ENCODE results near the gene MYO3B.

Gene MYO3B

GRCh38 chr2:170394641-170395387 lies 216.9 kb downstream of the MYO3B start:
- Histone ChIP-seq H3K9me3 (ENCODE audit: low read depth, low read length) (no peaks in the 10 kb centered on the region), H3K9ac (ENCODE audit: insufficient read length) (no peak overlapping the region), H3K36me3 (ENCODE audit: insufficient read depth, low read length) (no peaks in the 10 kb centered on the region), H3K27ac (no peak overlapping the region), H3K4me3 (no peak overlapping the region)
- DNase-seq (ENCODE audit: low read depth, low spot score) = no peak
- no peak for TF ChIP-seq POLR2AphosphoS5 (IDR thresholded peaks at IDR 0.05; ENCODE audit: borderline replicate concordance, low read depth, low read length)
- TF ChIP-seq EZH2 (IDR thresholded peaks at IDR 0.05) = no peak

GRCh38 chr2:170396799-170397459 lies 219.0 kb downstream of the MYO3B start:
- H3K27ac ChIP-seq = no peak overlapping the region
- no peaks in the 10 kb centered on the region for H3K9me3 ChIP-seq (ENCODE audit: low read depth, low read length)
- no peaks in the 10 kb centered on the region for H3K36me3 ChIP-seq (ENCODE audit: insufficient read depth, low read length)
- TF ChIP-seq EZH2 (IDR thresholded peaks at IDR 0.05) (no peak), FOXP2 (optimal IDR thresholded peaks at IDR 0.05; ENCODE audit: control extremely low read depth, extremely low read length, insufficient read depth) (no peak), POLR2AphosphoS5 (IDR thresholded peaks at IDR 0.05; ENCODE audit: borderline replicate concordance, low read depth, low read length) (no peak)
- DNase-seq (ENCODE audit: low read depth, low spot score) = no peak
- no peak overlapping the region for H3K4me3 ChIP-seq
- no peak overlapping the region for H3K9ac ChIP-seq (ENCODE audit: insufficient read length)

- H3K9ac ChIP-seq (ENCODE audit: insufficient read length) = no peak overlapping the region
- DNase-seq (ENCODE audit: low read depth, low spot score) = no peak
Observed at GRCh38 chr2:170401187-170401586, 223.2 kb downstream of the MYO3B start.

GRCh38 chr2:170404846-170405245 lies 226.9 kb downstream of the MYO3B start:
- H3K9me3 ChIP-seq (ENCODE audit: low read depth, low read length) = no peaks in the 10 kb centered on the region
- H3K36me3 ChIP-seq (ENCODE audit: insufficient read depth, low read length) = no peaks in the 10 kb centered on the region
- no peak overlapping the region for H3K27ac ChIP-seq
- TF ChIP-seq POLR2AphosphoS5 (IDR thresholded peaks at IDR 0.05; ENCODE audit: borderline replicate concordance, low read depth, low read length) (no peak), FOXP2 (optimal IDR thresholded peaks at IDR 0.05; ENCODE audit: control extremely low read depth, extremely low read length, insufficient read depth) (no peak), EZH2 (IDR thresholded peaks at IDR 0.05) (no peak)
- no peak for DNase-seq (ENCODE audit: low read depth, low spot score)
- H3K4me3 ChIP-seq = no peak overlapping the region
- no peak overlapping the region for H3K9ac ChIP-seq (ENCODE audit: insufficient read length)

More at GRCh38 chr2:170401187-170401586, 223.2 kb downstream of the MYO3B start:
- Histone ChIP-seq H3K27ac (no peak overlapping the region), H3K9me3 (ENCODE audit: low read depth, low read length) (no peaks in the 10 kb centered on the region), H3K36me3 (ENCODE audit: insufficient read depth, low read length) (no peaks in the 10 kb centered on the region), H3K4me3 (no peak overlapping the region)
- TF ChIP-seq EZH2 (IDR thresholded peaks at IDR 0.05) (no peak), POLR2AphosphoS5 (IDR thresholded peaks at IDR 0.05; ENCODE audit: borderline replicate concordance, low read depth, low read length) (no peak), FOXP2 (optimal IDR thresholded peaks at IDR 0.05; ENCODE audit: control extremely low read depth, extremely low read length, insufficient read depth) (no peak)

- Histone ChIP-seq H3K27ac (no peak overlapping the region), H3K4me3 (no peak overlapping the region), H3K9me3 (ENCODE audit: low read depth, low read length) (no peaks in the 10 kb centered on the region), H3K9ac (ENCODE audit: insufficient read length) (no peak overlapping the region), H3K36me3 (ENCODE audit: insufficient read depth, low read length) (no peaks in the 10 kb centered on the region)
- DNase-seq (ENCODE audit: low read depth, low spot score) = no peak
- TF ChIP-seq FOXP2 (optimal IDR thresholded peaks at IDR 0.05; ENCODE audit: control extremely low read depth, extremely low read length, insufficient read depth) (no peak), EZH2 (IDR thresholded peaks at IDR 0.05) (no peak), POLR2AphosphoS5 (IDR thresholded peaks at IDR 0.05; ENCODE audit: borderline replicate concordance, low read depth, low read length) (no peak)
Observed at GRCh38 chr2:170405326-170405725, 227.4 kb downstream of the MYO3B start.

GRCh38 chr2:170408461-170409163 lies 230.7 kb downstream of the MYO3B start:
- DNase-seq (ENCODE audit: low read depth, low spot score) = no peak
- H3K4me3 ChIP-seq = no peak overlapping the region
- H3K9ac ChIP-seq (ENCODE audit: insufficient read length) = no peak overlapping the region
- H3K9me3 ChIP-seq (ENCODE audit: low read depth, low read length) = no peaks in the 10 kb centered on the region
- no peak overlapping the region for H3K27ac ChIP-seq
- H3K36me3 ChIP-seq (ENCODE audit: insufficient read depth, low read length) = no peaks in the 10 kb centered on the region
- TF ChIP-seq POLR2AphosphoS5 (IDR thresholded peaks at IDR 0.05; ENCODE audit: borderline replicate concordance, low read depth, low read length) (no peak), FOXP2 (optimal IDR thresholded peaks at IDR 0.05; ENCODE audit: control extremely low read depth, extremely low read length, insufficient read depth) (no peak), EZH2 (IDR thresholded peaks at IDR 0.05) (no peak)

GRCh38 chr2:170409164-170409535 lies 231.2 kb downstream of the MYO3B start:
- Histone ChIP-seq H3K36me3 (ENCODE audit: insufficient read depth, low read length) (no peaks in the 10 kb centered on the region), H3K27ac (no peak overlapping the region), H3K9ac (ENCODE audit: insufficient read length) (no peak overlapping the region), H3K9me3 (ENCODE audit: low read depth, low read length) (no peaks in the 10 kb centered on the region), H3K4me3 (peak overlapping the region; percentile 24)
- no peak for TF ChIP-seq POLR2AphosphoS5 (IDR thresholded peaks at IDR 0.05; ENCODE audit: borderline replicate concordance, low read depth, low read length)
- no peak for TF ChIP-seq EZH2 (IDR thresholded peaks at IDR 0.05)
- no peak for TF ChIP-seq FOXP2 (optimal IDR thresholded peaks at IDR 0.05; ENCODE audit: control extremely low read depth, extremely low read length, insufficient read depth)
- DNase-seq (ENCODE audit: low read depth, low spot score) = peak; percentile 37

GRCh38 chr2:170411660-170412059 lies 233.7 kb downstream of the MYO3B start:
- TF ChIP-seq POLR2AphosphoS5 (IDR thresholded peaks at IDR 0.05; ENCODE audit: borderline replicate concordance, low read depth, low read length) = no peak
- TF ChIP-seq EZH2 (IDR thresholded peaks at IDR 0.05) = no peak
- no peak for TF ChIP-seq FOXP2 (optimal IDR thresholded peaks at IDR 0.05; ENCODE audit: control extremely low read depth, extremely low read length, insufficient read depth)
- DNase-seq (ENCODE audit: low read depth, low spot score) = no peak
- no peak overlapping the region for H3K9ac ChIP-seq (ENCODE audit: insufficient read length)
- H3K36me3 ChIP-seq (ENCODE audit: insufficient read depth, low read length) = no peaks in the 10 kb centered on the region
- no peak overlapping the region for H3K27ac ChIP-seq
- no peak overlapping the region for H3K4me3 ChIP-seq
- no peaks in the 10 kb centered on the region for H3K9me3 ChIP-seq (ENCODE audit: low read depth, low read length)
